PFSK-1 (cell line): ENCODE results near the gene NPM1.

Experiments used
- POLR2AphosphoS5 ChIP-seq: IDR thresholded peaks from 2 replicates; pipeline ENCODE4 v1.6.1; 2012; ENCODE audit warnings: low read depth, mild to moderate bottlenecking, control low read depth, low read length, moderate library complexity
- REST ChIP-seq, 2 experiments: IDR thresholded peaks; 2 replicates each; pipeline versions ENCODE4 v1.6.1 to v1.8.0; 2011 to 2012; ENCODE audit warnings: low read depth in 2 of 2, low read length in 2 of 2, control low read depth in 1 of 2, inconsistent platforms in 1 of 2, mild to moderate bottlenecking in 1 of 2, moderate library complexity in 1 of 2; ENCODE audit not compliant: insufficient read depth in 1 of 2
- SIN3A ChIP-seq: IDR thresholded peaks from 2 replicates; pipeline ENCODE4 v1.6.1; 2012; ENCODE audit warnings: mild to moderate bottlenecking, low read length, moderate library complexity, borderline replicate concordance; ENCODE audit not compliant: insufficient read depth

GRCh38 chr5:171357843-171358242 is 29.8 kb upstream of the NPM1 start:
- no peak for TF ChIP-seq POLR2AphosphoS5
- TF ChIP-seq SIN3A: no peak
- TF ChIP-seq REST (IDR thresholded peaks at IDR 0.05; ENCODE audit: insufficient read depth in 1 of 2, low read depth in 2 of 2, low read length in 2 of 2): no peak
